Measurements from ENCODE around the gene FUT8.

FUT8 gene

GRCh38 chr14:65412032-65412846 is at the start of gene FUT8:
Gene FUT8 (plus strand): TSS chr14:65412730. CDS start chr14:65561564, 148,834 bp downstream.
- TF ChIP-seq NFIC (IDR thresholded peaks at IDR 0.05) (peak; percentile 75), FOXM1 (IDR thresholded peaks at IDR 0.05; ENCODE audit: borderline replicate concordance, low read depth) (peak; percentile 26; the same call in 1 of the 2 replicates), ZBTB7A (IDR thresholded peaks at IDR 0.05; ENCODE audit: low read depth) (peak; percentile 1; the same call in 1 of the 2 replicates), TCF12 (IDR thresholded peaks at IDR 0.05; ENCODE audit: low read depth) (peak; percentile 55), EGR1 (IDR thresholded peaks at IDR 0.05) (no peak), EP300 (IDR thresholded peaks at IDR 0.05; ENCODE audit: borderline replicate concordance) (peak; percentile 40), YY1 (IDR thresholded peaks at IDR 0.05; ENCODE audit: low read depth) (peak; percentile 48; the same call in 1 of the 2 replicates), CREB1 (IDR thresholded peaks at IDR 0.05; ENCODE audit: low read depth) (0 out of 2 replicates have a peak, but pooled peaks have one; percentile 26), REST (IDR thresholded peaks at IDR 0.05; ENCODE audit: low read depth) (no peak), TEAD4 (IDR thresholded peaks at IDR 0.05) (peak; percentile 58), TAF1 (IDR thresholded peaks at IDR 0.05; ENCODE audit: low read depth) (peak; percentile 84; the same call in 1 of the 2 replicates), CEBPB (IDR thresholded peaks at IDR 0.05) (no peak), USF1 (IDR thresholded peaks at IDR 0.05) (peak; percentile 38), RAD21 (IDR thresholded peaks at IDR 0.05; ENCODE audit: low read depth) (peak; percentile 68), MAX (IDR thresholded peaks at IDR 0.05) (peak; percentile 89)

GRCh38 chr14:65366802-65367565 is 45.5 kb upstream of the FUT8 start:
- TF ChIP-seq EP300 (IDR thresholded peaks at IDR 0.05; ENCODE audit: borderline replicate concordance), result no peak
- no peak for TF ChIP-seq TAF1 (IDR thresholded peaks at IDR 0.05; ENCODE audit: low read depth)
- no peak for TF ChIP-seq CEBPB (IDR thresholded peaks at IDR 0.05)
- no peak for TF ChIP-seq REST (IDR thresholded peaks at IDR 0.05; ENCODE audit: low read depth)
- no peak for TF ChIP-seq TEAD4 (IDR thresholded peaks at IDR 0.05)

- TF ChIP-seq FOXM1 (IDR thresholded peaks at IDR 0.05; ENCODE audit: borderline replicate concordance, low read depth) (no peak), TAF1 (IDR thresholded peaks at IDR 0.05; ENCODE audit: low read depth) (no peak), REST (IDR thresholded peaks at IDR 0.05; ENCODE audit: low read depth) (no peak), YY1 (IDR thresholded peaks at IDR 0.05; ENCODE audit: low read depth) (no peak), TEAD4 (IDR thresholded peaks at IDR 0.05) (no peak), USF1 (IDR thresholded peaks at IDR 0.05) (no peak), NFIC (IDR thresholded peaks at IDR 0.05) (no peak), EP300 (IDR thresholded peaks at IDR 0.05; ENCODE audit: borderline replicate concordance) (no peak), CREB1 (IDR thresholded peaks at IDR 0.05; ENCODE audit: low read depth) (no peak), EGR1 (IDR thresholded peaks at IDR 0.05) (no peak), RAD21 (IDR thresholded peaks at IDR 0.05; ENCODE audit: low read depth) (no peak), CEBPB (IDR thresholded peaks at IDR 0.05) (no peak)
Observed at GRCh38 chr14:65369560-65369959, 43.0 kb upstream of the FUT8 start.

- TF ChIP-seq REST (IDR thresholded peaks at IDR 0.05; ENCODE audit: low read depth) (no peak), CREB1 (IDR thresholded peaks at IDR 0.05; ENCODE audit: low read depth) (no peak), TEAD4 (IDR thresholded peaks at IDR 0.05) (no peak), NFIC (IDR thresholded peaks at IDR 0.05) (no peak), TCF12 (IDR thresholded peaks at IDR 0.05; ENCODE audit: low read depth) (no peak), USF1 (IDR thresholded peaks at IDR 0.05) (no peak), EGR1 (IDR thresholded peaks at IDR 0.05) (no peak), EP300 (IDR thresholded peaks at IDR 0.05; ENCODE audit: borderline replicate concordance) (no peak), TAF1 (IDR thresholded peaks at IDR 0.05; ENCODE audit: low read depth) (no peak), CEBPB (IDR thresholded peaks at IDR 0.05) (no peak)
Observed at GRCh38 chr14:65370801-65371248, 41.7 kb upstream of the FUT8 start.

Measured in Ishikawa (cell line).